ENCODE results near the gene WWOX. TPM values are rescaled to one million over a fixed set of nuclear protein-coding genes. Genes with fewer than 3 reads are reported as not detected.

The WWOX gene
- total RNA-seq, 1 donor from 2014 or later, result 12.6 TPM

DNA sequence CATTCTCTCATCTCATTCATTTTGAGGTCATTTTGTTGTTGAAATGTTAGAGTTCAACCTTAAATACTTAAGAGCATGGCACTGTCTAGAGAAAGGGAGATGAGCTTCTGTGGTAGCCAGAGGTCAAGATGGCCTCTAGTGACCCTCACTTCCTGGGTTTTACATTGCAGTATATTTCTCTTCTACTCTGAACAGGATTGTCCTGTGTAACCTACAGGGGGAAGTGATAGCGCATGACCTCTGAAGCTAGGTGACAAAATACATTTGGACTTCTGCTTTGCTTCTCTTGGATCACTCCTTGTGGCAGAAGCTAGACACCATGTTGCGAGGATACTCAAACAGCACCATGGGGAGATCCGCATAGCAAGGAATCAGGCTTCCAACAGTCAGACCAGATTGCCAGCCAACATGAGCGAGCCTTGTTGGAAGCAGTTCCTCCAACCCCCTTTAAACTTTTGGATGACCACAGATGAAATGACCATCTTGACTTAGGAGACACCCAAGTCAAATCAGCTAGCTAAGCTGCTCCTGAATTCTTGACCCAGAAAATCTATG, 752.7 kb downstream of the WWOX start:
- TF ChIP-seq, protein P1, sequence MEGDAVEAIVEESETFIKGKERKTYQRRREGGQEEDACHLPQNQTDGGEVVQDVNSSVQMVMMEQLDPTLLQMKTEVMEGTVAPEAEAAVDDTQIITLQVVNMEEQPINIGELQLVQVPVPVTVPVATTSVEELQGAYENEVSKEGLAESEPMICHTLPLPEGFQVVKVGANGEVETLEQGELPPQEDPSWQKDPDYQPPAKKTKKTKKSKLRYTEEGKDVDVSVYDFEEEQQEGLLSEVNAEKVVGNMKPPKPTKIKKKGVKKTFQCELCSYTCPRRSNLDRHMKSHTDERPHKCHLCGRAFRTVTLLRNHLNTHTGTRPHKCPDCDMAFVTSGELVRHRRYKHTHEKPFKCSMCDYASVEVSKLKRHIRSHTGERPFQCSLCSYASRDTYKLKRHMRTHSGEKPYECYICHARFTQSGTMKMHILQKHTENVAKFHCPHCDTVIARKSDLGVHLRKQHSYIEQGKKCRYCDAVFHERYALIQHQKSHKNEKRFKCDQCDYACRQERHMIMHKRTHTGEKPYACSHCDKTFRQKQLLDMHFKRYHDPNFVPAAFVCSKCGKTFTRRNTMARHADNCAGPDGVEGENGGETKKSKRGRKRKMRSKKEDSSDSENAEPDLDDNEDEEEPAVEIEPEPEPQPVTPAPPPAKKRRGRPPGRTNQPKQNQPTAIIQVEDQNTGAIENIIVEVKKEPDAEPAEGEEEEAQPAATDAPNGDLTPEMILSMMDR (IDR thresholded peaks at IDR 0.05; ENCODE audit: insufficient read depth, low read length, severe bottlenecking), result no peak
- H3K36me3 ChIP-seq (ENCODE audit: control insufficient read depth, insufficient read depth, low read length), result no peaks in the 10 kb centered on the region
- FAIRE-seq, result no peak
- DNase-seq (ENCODE audit: low read depth), result no peak
- no peak overlapping the region for H3K4me3 ChIP-seq (ENCODE audit: low read depth, low read length)
- H3K27me3 ChIP-seq (ENCODE audit: control insufficient read depth, insufficient read depth, low read length), result no peaks in the 10 kb centered on the region

DNA sequence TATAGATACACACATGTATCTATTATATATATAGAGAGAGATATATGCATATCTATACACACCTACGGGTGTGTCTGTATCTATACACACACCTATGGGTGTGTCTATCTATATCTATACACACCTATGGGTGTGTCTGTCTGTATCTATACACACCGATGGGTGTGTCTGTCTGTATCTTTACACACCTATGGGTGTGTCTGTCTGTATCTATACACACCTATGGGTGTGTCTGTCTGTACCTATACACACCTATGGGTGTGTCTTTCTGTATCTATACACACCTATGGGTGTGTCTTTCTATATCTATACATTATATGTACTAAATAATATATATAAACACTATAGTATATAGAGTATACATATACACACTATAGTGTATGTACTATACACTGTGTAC, 762.6 kb downstream of the WWOX start:
- Histone ChIP-seq H3K27me3 (ENCODE audit: control insufficient read depth, insufficient read depth, low read length) (no peaks in the 10 kb centered on the region), H3K4me3 (ENCODE audit: low read depth, low read length) (no peak overlapping the region), H3K36me3 (ENCODE audit: control insufficient read depth, insufficient read depth, low read length) (no peaks in the 10 kb centered on the region)
- FAIRE-seq (no peak), DNase-seq (ENCODE audit: low read depth) (no peak)
- TF ChIP-seq, protein P1 (IDR thresholded peaks at IDR 0.05; ENCODE audit: insufficient read depth, low read length, severe bottlenecking), result no peak

DNA sequence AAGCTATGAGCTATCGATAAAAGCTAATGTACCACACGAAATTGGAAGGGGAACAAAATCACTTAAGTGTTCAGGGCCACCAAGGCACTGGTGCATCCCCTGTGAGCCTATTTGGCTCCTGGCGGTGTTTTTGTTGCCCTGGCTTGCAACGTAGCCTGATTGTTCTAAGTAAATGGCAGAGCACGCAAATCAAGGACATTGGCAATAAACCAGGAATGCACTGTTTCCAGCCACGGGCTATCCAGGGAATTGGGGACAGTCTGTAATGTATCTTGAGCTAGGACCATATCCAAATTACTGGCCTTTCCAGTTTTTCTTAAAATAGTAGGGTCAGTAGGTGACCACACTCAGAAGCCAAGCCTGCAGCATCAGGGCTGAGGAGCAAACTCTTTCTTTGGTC, 767.1 kb downstream of the WWOX start:
- FAIRE-seq (no peak), DNase-seq (ENCODE audit: low read depth) (no peak)
- TF ChIP-seq, protein P1 (IDR thresholded peaks at IDR 0.05; ENCODE audit: insufficient read depth, low read length, severe bottlenecking), result no peak
- Histone ChIP-seq H3K27me3 (ENCODE audit: control insufficient read depth, insufficient read depth, low read length) (no peaks in the 10 kb centered on the region), H3K4me3 (ENCODE audit: low read depth, low read length) (no peak overlapping the region), H3K36me3 (ENCODE audit: control insufficient read depth, insufficient read depth, low read length) (no peaks in the 10 kb centered on the region)

DNA sequence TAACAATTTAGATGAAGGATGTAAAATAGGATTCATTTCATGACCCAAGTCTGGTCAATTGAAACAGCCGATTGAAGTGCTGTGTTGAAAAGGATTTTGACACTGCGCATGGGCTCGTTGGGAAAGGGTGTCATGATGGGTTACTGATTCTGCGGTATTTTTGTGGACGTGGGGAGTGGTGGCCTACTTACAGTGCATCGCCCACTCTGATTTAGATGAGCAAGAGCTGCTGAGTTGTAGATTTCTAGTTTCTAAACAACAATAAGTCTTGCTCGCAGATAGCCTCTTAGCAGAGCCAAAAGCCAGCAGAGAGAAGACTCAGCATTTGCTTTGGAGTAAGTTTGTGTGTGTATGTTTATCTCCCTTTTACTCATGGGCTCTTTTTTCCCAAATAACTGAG, 770.0 kb downstream of the WWOX start:
- Histone ChIP-seq H3K36me3 (ENCODE audit: control insufficient read depth, insufficient read depth, low read length) (no peaks in the 10 kb centered on the region), H3K4me3 (ENCODE audit: low read depth, low read length) (no peak overlapping the region), H3K27me3 (ENCODE audit: control insufficient read depth, insufficient read depth, low read length) (no peaks in the 10 kb centered on the region)
- TF ChIP-seq, protein P1 (IDR thresholded peaks at IDR 0.05; ENCODE audit: insufficient read depth, low read length, severe bottlenecking), result no peak
- FAIRE-seq, result no peak
- DNase-seq (ENCODE audit: low read depth), result no peak

DNA sequence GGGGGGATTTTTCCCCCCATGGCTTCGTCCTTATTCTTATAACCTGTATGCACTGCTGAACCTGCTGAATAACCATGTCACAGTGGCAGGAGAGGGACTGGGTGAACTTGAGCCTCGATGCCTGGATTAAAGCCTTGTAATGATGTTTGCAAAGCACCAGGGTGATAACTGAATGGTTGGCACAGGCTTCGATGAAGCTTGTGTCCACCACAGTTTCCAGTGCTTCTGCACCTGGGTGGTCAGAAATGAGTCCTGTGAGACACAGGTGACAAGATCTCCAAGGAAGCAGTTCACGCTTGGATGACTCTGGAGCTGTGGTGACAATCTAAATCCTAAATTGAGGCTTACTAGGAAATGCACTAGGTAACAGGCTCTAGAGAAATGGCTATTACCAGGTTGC, 771.8 kb downstream of the WWOX start:
- H3K36me3 ChIP-seq (ENCODE audit: control insufficient read depth, insufficient read depth, low read length), result no peaks in the 10 kb centered on the region
- FAIRE-seq, result peak; percentile 50
- TF ChIP-seq, protein P1 (IDR thresholded peaks at IDR 0.05; ENCODE audit: insufficient read depth, low read length, severe bottlenecking), result no peak
- DNase-seq (ENCODE audit: low read depth), result no peak
- no peak overlapping the region for H3K4me3 ChIP-seq (ENCODE audit: low read depth, low read length)
- no peaks in the 10 kb centered on the region for H3K27me3 ChIP-seq (ENCODE audit: control insufficient read depth, insufficient read depth, low read length)

DNA sequence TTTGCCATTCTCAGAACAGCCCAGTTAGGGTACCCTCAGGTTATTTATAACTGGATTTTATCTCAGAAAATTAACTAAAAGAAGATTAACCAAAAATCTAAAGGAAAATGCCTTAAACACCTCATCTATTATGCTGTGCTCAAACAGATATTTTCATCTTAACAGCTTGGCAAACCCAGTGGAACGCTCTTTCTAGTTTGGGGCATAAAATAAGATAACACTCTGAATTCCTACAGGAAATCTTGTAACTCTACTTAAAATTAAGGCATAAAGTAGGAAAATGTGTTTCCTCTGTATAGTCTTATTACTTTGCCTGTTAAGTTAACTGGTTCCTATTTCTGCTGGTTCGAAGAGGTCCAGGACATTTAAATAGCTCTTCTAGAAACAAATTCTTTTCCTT, 777.2 kb downstream of the WWOX start:
- Histone ChIP-seq H3K4me3 (ENCODE audit: low read depth, low read length) (no peak overlapping the region), H3K36me3 (ENCODE audit: control insufficient read depth, insufficient read depth, low read length) (no peaks in the 10 kb centered on the region), H3K27me3 (ENCODE audit: control insufficient read depth, insufficient read depth, low read length) (no peaks in the 10 kb centered on the region)
- FAIRE-seq, result no peak
- TF ChIP-seq, protein P1 (IDR thresholded peaks at IDR 0.05; ENCODE audit: insufficient read depth, low read length, severe bottlenecking), result no peak
- DNase-seq (ENCODE audit: low read depth), result no peak

Measured in bronchial epithelial cell (primary cell).